HG03108 (cell line): ENCODE data around the gene KPNA4.
A peak's percentile ranks its signal among the peaks of the same experiment; 100 is the strongest.
"Not testable (repeated sequence)": the region's sequence is repeated elsewhere in the genome, so short reads cannot be mapped to it uniquely, and the experiment has no call there.

Experiments used
- ATAC-seq: cut with Tn5 transposase; IDR thresholded peaks from one replicate; pipeline ENCODE4 v1.9.1; 2021; ENCODE audit warnings: moderate library complexity; ENCODE audit not compliant: unreplicated experiment

The KPNA4 gene

GRCh38 chr3:160452251-160452650 lies 113.1 kb downstream of the KPNA4 start:
- not testable (repeated sequence) for ATAC-seq

GRCh38 chr3:160451602-160452001 lies 113.8 kb downstream of the KPNA4 start:
- no peak for ATAC-seq

GRCh38 chr3:160450846-160451245 lies 114.5 kb downstream of the KPNA4 start:
- no peak for ATAC-seq

DNA sequence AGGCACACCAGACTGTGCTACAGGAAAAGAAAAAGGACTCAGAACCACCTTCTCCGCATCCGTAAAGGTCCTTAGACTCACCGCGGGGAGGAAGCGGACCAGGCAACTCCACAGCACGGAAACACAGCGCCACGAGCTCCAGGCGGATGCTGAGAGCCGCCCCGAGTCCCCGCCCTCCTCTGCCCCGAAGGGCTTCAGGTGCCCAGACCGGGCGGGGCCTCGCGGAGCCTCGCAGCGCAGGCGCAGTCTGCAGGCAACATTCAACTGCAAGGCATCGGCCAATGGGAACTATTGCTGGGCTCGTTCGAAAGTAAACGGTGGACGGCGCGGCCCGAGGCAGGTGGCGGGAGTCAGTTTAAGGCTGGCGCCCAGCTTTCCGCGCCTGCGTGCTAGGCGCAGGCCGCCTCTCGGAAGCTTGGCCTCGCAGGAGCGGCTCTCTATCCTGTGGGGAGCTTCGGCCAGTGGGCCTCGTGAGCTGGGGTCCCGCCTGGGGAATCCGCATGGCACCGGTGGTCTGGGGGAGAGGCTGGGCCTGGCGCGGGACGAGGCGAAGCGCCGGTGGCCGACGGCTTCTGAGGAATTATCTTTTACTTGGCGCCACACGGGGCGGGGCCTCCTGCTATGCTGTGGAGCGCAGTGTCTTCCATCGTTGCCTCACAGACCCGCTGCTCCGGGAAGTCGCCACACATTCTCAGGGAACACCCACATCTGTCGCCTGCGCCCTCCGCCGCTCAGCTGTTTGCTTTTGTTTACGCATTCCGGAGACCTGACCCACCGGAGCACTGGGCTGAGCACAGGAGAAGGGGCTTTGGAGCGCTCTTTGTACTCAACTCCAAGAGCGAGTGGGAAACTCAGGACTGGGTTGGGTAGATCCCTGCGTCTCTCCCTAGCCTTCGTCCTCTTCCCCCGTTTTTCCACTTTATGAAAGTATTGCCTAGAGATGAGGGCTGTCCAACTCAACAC lies 115.5 kb downstream of the KPNA4 start, which contains the start of gene TRIM59:
TSS of gene TRIM59 (minus strand) at position 151 of the 963 bp plus-strand sequence. CDS start 10,603 bp downstream, outside the sequence.
- peak; percentile 94 for ATAC-seq

DNA sequence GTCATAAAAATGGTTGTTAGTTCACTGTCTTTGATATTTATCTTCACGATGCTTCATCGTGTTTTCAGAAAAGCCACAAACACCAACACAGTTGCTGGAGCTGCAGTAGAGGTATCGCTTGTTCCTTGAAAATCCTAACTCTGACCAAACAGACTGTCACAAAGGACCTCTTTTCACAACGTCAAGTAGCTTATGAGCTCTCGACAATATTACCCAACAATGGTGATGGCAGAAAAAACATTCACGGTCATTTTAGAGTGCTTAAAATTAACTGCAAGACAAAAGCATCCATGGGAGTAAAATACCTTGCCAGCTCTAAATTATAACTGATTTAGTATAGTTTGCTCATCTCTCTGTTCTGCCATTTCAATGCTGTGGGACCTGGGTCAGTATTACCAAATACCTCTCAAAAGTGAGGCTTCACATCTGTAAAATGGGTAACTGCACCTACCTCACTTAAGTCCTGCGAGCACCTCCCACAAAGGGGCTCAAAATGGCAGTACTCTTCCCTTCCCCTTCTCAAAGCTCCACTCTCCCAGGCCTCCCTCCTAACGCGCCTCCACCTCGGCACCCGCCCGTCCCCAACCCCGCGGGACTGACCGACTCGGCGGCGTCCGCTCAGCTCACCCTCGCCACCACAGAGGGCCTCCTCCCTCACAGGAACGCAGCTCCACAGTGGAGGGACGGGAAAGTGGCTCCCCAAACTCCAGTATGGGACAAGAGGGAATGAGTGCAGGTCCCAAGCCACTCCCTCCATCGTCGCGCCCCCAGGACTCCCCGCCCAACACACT lies 116.3 kb downstream of the KPNA4 start:
- peak; percentile 27 for ATAC-seq

GRCh38 chr3:160447544-160447943 lies 117.8 kb downstream of the KPNA4 start:
- no peak for ATAC-seq

GRCh38 chr3:160446522-160447056 lies 118.8 kb downstream of the KPNA4 start:
- no peak for ATAC-seq

DNA sequence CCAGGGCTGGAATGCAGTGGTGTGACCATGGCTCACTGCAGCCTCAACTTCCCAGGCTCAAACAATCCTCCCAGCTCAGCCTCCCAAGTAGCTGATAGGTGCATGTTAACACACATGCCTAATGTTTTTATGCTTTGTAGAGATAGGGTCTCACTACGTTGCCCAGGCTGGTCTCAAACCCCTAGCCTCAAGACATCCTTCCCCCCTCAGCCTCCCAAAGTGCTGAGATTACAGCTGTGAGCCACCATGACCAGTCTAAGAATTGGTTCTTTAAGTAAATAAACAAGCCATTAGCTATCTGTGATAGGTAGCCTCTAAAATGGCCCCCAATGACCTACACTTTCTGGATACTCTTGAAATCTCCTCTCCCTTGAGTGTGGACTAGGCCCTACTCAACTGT lies 119.5 kb downstream of the KPNA4 start:
- ATAC-seq, result no peak
